ENCODE data around the gene AATK. TPM values are rescaled to one million over a fixed set of nuclear protein-coding genes. Genes with fewer than 3 reads are reported as not detected.

The AATK gene
- total RNA-seq, 4 donors from 2014 or later: 23.9 to 190 (median 123) TPM

DNA sequence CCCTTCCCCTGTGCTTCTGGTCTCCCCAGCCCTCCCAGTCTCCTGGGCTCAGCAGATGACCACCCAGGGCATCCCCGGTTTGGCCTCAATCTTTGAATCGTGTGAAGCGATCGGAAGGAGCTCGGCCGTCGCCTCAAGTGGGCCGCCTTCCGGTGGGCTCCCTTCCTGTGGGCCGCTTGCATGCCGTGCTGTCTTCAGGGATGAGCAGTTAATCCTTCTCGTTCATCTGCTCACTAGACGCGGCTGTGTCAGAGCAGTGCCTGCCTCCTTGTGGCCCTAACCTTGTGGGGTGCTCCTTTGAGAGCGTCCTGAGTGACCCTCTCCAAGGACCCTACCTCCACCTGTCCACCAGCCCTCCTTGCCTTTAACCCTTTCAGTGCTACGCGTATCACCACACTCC, 90.7 kb downstream of the AATK start:
- TF ChIP-seq, protein P1, sequence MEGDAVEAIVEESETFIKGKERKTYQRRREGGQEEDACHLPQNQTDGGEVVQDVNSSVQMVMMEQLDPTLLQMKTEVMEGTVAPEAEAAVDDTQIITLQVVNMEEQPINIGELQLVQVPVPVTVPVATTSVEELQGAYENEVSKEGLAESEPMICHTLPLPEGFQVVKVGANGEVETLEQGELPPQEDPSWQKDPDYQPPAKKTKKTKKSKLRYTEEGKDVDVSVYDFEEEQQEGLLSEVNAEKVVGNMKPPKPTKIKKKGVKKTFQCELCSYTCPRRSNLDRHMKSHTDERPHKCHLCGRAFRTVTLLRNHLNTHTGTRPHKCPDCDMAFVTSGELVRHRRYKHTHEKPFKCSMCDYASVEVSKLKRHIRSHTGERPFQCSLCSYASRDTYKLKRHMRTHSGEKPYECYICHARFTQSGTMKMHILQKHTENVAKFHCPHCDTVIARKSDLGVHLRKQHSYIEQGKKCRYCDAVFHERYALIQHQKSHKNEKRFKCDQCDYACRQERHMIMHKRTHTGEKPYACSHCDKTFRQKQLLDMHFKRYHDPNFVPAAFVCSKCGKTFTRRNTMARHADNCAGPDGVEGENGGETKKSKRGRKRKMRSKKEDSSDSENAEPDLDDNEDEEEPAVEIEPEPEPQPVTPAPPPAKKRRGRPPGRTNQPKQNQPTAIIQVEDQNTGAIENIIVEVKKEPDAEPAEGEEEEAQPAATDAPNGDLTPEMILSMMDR (IDR thresholded peaks at IDR 0.05): no peak
- no peak for TF ChIP-seq POLR2A (IDR thresholded peaks at IDR 0.05)
- H3K4me3 ChIP-seq: no peak overlapping the region
- no peaks in the 10 kb centered on the region for H3K36me3 ChIP-seq
- no peak overlapping the region for H3K27ac ChIP-seq
- no peak for DNase-seq
- no peaks in the 10 kb centered on the region for H3K4me1 ChIP-seq
- no peaks in the 10 kb centered on the region for H3K9me3 ChIP-seq
- no peaks in the 10 kb centered on the region for H3K27me3 ChIP-seq

DNA sequence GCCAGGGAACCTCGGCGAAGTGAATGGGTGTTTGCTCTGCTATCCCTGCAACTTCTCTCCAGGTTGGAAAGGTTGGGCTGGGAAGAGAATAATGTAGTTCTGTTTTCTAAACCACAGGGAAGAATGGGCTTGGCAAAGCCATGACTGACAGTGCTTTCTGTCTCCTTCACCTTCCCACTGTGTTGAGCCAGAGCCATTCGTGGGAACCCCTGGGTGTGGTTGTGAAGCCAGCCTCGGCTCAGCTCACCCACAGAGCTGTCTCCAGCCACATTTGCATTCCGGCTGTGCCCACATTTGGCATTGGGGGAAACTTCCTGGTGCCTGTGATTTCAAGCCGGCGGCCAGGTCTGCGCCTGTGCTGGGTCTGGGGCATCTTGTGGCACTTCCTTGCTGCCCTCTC, 91.1 kb downstream of the AATK start:
- no peak for TF ChIP-seq POLR2A (IDR thresholded peaks at IDR 0.05)
- TF ChIP-seq, protein P1 (IDR thresholded peaks at IDR 0.05): no peak
- DNase-seq: no peak
- H3K4me3 ChIP-seq: no peak overlapping the region
- no peaks in the 10 kb centered on the region for H3K4me1 ChIP-seq
- no peaks in the 10 kb centered on the region for H3K9me3 ChIP-seq
- no peak overlapping the region for H3K27ac ChIP-seq
- no peaks in the 10 kb centered on the region for H3K36me3 ChIP-seq
- H3K27me3 ChIP-seq: no peaks in the 10 kb centered on the region

- Histone ChIP-seq H3K4me1 (no peaks in the 10 kb centered on the region), H3K4me3 (no peak overlapping the region), H3K9me3 (no peaks in the 10 kb centered on the region), H3K27me3 (no peaks in the 10 kb centered on the region), H3K36me3 (no peaks in the 10 kb centered on the region), H3K27ac (no peak overlapping the region)
- no peak for DNase-seq
- TF ChIP-seq, protein P1 (IDR thresholded peaks at IDR 0.05): no peak
- TF ChIP-seq POLR2A (IDR thresholded peaks at IDR 0.05): no peak
These were observed 91.8 kb downstream of the AATK start for GRCh38 chr17:81073967-81074839.

DNA sequence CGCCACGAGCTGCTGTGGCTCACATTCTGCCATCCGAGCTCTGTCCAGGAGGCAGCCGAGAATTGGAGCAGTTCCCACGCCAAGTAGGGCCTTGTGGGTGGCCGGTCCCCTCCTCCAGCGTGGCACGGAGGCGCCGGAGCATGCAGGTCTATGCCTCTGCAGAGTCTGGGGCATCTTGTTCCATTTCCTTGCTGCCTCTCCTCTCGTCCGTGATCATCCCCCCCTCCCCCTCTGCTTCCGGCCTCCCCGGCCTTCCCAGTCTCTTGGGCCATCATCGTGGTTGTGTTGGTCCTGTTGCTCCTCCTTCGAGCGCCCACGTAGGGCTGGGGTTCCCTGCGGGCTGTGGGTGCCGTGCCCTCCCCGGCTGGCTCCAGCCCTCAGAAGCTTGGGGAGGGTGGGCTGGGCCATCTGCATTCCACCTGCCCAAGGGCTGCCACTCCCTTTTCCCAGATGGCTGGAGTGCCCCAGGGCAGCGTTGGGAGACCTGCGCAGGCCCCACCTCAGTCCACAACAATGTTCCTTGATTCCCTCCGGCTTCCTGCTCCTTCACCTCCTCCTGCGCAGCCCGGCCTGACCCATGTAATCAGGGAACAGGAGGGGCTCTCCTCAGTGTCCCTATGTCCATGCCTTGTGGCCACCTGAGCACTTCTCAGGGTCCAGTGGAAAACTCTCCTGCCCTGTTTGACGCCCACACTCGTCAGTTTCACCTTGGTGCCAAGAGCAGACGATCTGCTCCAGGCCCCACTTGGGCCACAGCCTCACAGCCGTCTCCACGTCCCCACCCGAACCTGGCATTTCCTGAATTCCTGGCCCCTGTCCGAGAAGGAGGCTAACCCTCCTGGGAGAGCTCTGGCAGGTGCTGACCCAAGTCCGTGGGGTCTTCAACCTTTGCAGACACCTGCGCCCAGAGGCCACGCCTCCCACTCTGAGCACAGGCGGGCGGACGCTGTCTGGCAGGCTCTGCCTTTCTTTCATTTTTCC, 94.0 kb downstream of the AATK start:
- no peaks in the 10 kb centered on the region for H3K9me3 ChIP-seq
- no peak overlapping the region for H3K4me3 ChIP-seq
- no peaks in the 10 kb centered on the region for H3K36me3 ChIP-seq
- DNase-seq: no peak
- no peaks in the 10 kb centered on the region for H3K4me1 ChIP-seq
- no peaks in the 10 kb centered on the region for H3K27me3 ChIP-seq
- no peak for TF ChIP-seq POLR2A (IDR thresholded peaks at IDR 0.05)
- TF ChIP-seq, protein P1 (IDR thresholded peaks at IDR 0.05): no peak
- no peak overlapping the region for H3K27ac ChIP-seq

- Histone ChIP-seq H3K36me3 (no peaks in the 10 kb centered on the region), H3K9me3 (no peaks in the 10 kb centered on the region), H3K4me3 (no peak overlapping the region), H3K4me1 (no peaks in the 10 kb centered on the region), H3K27me3 (no peaks in the 10 kb centered on the region), H3K27ac (no peak overlapping the region)
- DNase-seq: no peak
- TF ChIP-seq, protein P1 (IDR thresholded peaks at IDR 0.05): no peak
- no peak for TF ChIP-seq POLR2A (IDR thresholded peaks at IDR 0.05)
These were observed 95.3 kb downstream of the AATK start for GRCh38 chr17:81070541-81071246.
